Transverse colon (tissue), 4 donors: Measurements from ENCODE around the gene SDK2.

Experiments used
- POLR2AphosphoS5 ChIP-seq, 3 donors: sonication (generic); formaldehyde crosslinking; IDR thresholded peaks; one replicate each; pipeline ENCODE4 v1.6.1; 2016; ENCODE audit warnings: antibody characterized with exemption in 3 of 3
- TF ChIP-seq, protein P1 (sequence below), 5 experiments: fragments of 200-600 bp in 3 of 5; fragments of 450-650 bp in 2 of 5; sonication (generic) in 3 of 5; IDR thresholded peaks; 1 replicate in 2 of 5; 2 replicates in 3 of 5; pipeline ENCODE4 v1.5.1; 2016 to 2017; ENCODE audit warnings: antibody characterized with exemption in 5 of 5, inconsistent platforms in 3 of 5, mild to moderate bottlenecking in 2 of 5, moderate library complexity in 1 of 5

DNA sequence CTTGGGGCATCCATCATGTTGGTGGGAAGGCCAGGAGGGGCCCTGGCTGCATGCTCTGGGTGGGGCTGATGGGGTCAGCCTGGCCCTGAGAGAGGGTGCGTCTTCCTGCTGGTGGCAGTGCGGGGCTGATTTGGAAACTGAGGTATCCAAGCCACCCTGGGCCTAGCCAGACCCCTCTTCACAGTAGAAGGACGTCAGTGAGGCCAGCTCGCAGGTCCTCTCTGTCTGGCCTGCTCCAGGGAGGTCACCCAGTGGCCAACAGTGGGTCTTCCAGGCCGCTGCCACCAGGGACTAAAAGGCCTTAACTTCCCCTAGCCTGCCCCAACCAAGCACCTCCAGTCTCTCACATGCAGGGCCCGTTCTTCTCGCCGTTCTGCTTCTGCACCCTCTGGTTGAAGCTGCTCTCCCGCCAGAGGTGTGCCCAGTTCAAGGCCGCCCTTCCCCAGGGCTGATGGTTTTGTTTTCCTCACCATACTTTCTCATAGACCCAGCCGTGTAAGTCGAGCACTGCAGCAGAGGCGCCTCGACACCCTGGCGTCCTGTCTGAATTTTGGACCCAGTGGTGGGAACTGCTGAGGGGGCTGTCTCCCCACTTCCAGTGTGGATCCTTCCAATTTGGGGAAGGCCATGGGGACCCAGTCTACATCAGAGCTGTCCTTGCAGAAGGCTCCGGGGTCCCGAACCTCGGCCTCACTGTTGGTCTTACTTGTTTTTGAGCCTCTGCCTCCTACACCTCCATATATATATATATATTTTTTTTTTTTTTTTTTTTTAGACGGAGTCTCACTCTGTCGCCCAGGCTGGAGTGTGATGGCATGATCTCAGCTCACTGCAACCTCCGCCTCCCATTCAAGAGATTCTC is 289.6 kb downstream of the SDK2 start:
- TF ChIP-seq POLR2AphosphoS5 (IDR thresholded peaks at IDR 0.05) = no peak
- TF ChIP-seq, protein P1, sequence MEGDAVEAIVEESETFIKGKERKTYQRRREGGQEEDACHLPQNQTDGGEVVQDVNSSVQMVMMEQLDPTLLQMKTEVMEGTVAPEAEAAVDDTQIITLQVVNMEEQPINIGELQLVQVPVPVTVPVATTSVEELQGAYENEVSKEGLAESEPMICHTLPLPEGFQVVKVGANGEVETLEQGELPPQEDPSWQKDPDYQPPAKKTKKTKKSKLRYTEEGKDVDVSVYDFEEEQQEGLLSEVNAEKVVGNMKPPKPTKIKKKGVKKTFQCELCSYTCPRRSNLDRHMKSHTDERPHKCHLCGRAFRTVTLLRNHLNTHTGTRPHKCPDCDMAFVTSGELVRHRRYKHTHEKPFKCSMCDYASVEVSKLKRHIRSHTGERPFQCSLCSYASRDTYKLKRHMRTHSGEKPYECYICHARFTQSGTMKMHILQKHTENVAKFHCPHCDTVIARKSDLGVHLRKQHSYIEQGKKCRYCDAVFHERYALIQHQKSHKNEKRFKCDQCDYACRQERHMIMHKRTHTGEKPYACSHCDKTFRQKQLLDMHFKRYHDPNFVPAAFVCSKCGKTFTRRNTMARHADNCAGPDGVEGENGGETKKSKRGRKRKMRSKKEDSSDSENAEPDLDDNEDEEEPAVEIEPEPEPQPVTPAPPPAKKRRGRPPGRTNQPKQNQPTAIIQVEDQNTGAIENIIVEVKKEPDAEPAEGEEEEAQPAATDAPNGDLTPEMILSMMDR (IDR thresholded peaks at IDR 0.05) = no peak
